ENCODE measurements around the gene PCCB.

DNA sequence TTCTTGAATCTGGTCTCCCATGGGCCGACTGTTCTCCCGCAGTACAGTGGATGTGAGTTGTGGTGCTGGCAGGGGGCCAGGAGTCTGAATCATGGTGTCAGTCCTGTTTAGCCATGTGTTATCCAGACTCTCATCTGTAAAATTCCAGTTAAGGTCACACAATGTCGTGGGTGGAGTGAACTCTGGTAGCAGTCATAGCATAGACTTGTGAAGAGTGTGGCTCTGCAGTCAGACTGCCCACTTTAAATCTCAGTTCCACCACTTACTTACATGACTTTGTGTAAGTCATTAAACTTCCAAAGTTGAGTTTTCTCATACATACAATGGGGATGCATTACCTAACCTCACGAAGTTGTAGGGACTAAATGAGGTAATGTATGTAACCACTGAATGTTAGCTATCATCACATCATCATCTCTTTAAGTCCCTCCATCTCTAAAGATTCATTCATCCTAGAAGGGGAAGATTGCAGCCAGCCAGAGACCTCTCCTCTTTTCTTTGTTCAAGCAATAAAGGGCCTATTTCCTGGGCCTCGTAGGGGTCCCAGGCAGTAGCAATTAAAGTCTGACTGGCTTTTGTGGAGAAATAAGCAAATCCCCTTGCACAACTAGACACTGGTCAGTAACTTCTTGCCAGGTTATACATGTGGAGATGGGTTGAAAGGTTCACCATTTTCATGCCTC lies 93.9 kb downstream of the PCCB start:
- TF ChIP-seq, protein P1, sequence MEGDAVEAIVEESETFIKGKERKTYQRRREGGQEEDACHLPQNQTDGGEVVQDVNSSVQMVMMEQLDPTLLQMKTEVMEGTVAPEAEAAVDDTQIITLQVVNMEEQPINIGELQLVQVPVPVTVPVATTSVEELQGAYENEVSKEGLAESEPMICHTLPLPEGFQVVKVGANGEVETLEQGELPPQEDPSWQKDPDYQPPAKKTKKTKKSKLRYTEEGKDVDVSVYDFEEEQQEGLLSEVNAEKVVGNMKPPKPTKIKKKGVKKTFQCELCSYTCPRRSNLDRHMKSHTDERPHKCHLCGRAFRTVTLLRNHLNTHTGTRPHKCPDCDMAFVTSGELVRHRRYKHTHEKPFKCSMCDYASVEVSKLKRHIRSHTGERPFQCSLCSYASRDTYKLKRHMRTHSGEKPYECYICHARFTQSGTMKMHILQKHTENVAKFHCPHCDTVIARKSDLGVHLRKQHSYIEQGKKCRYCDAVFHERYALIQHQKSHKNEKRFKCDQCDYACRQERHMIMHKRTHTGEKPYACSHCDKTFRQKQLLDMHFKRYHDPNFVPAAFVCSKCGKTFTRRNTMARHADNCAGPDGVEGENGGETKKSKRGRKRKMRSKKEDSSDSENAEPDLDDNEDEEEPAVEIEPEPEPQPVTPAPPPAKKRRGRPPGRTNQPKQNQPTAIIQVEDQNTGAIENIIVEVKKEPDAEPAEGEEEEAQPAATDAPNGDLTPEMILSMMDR (conservative IDR thresholded peaks at IDR 0.05; ENCODE audit: low read length): no peak
- no peak for TF ChIP-seq EZH2phosphoT487 (IDR thresholded peaks at IDR 0.05; ENCODE audit: borderline replicate concordance, low read depth, low read length)
